ENCODE measurements around the gene AP3B1.
A peak's percentile ranks its signal among the peaks of the same experiment; 100 is the strongest.

Gene AP3B1

GRCh38 chr5:78287833-78288232 is 6.7 kb downstream of the AP3B1 start:
- no peak for DNase-seq

GRCh38 chr5:78287169-78287568 is 7.3 kb downstream of the AP3B1 start:
- DNase-seq, result no peak

GRCh38 chr5:78286290-78286689 is 8.2 kb downstream of the AP3B1 start:
- DNase-seq, result no peak

- DNase-seq, result no peak
Observed at GRCh38 chr5:78283802-78284201, 10.7 kb downstream of the AP3B1 start.

GRCh38 chr5:78283105-78283504 is 11.4 kb downstream of the AP3B1 start:
- DNase-seq, result no peak

- DNase-seq, result no peak
Observed at GRCh38 chr5:78280261-78280660, 14.2 kb downstream of the AP3B1 start.

- DNase-seq, result no peak
Observed at GRCh38 chr5:78279194-78279593, 15.3 kb downstream of the AP3B1 start.

- DNase-seq, result no peak
Observed at GRCh38 chr5:78277715-78278114, 16.8 kb downstream of the AP3B1 start.

- DNase-seq, result no peak
Observed at GRCh38 chr5:78275998-78276543, 18.4 kb downstream of the AP3B1 start.

- DNase-seq, result no peak
Observed at GRCh38 chr5:78274540-78275197, 19.8 kb downstream of the AP3B1 start.

GRCh38 chr5:78273436-78273835 is 21.1 kb downstream of the AP3B1 start:
- no peak for DNase-seq

- DNase-seq, result no peak
Observed at GRCh38 chr5:78271766-78272165, 22.7 kb downstream of the AP3B1 start.

GRCh38 chr5:78269088-78269703 is 25.3 kb downstream of the AP3B1 start:
- DNase-seq, result peak; percentile 33

- no peak for DNase-seq
Observed at GRCh38 chr5:78268356-78268755, 26.1 kb downstream of the AP3B1 start.

GRCh38 chr5:78265163-78265562 is 29.3 kb downstream of the AP3B1 start:
- no peak for DNase-seq

GRCh38 chr5:78264600-78264999 is 29.9 kb downstream of the AP3B1 start:
- DNase-seq, result no peak

GRCh38 chr5:78260771-78261170 is 33.7 kb downstream of the AP3B1 start:
- no peak for DNase-seq

- no peak for DNase-seq
Observed at GRCh38 chr5:78253201-78253600, 41.3 kb downstream of the AP3B1 start.

- DNase-seq, result no peak
Observed at GRCh38 chr5:78252715-78253114, 41.8 kb downstream of the AP3B1 start.

GRCh38 chr5:78251663-78252284 is 42.7 kb downstream of the AP3B1 start:
- DNase-seq, result no peak

- DNase-seq, result no peak
Observed at GRCh38 chr5:78245136-78245535, 49.4 kb downstream of the AP3B1 start.

- DNase-seq, result no peak
Observed at GRCh38 chr5:78243639-78244038, 50.9 kb downstream of the AP3B1 start.

- no peak for DNase-seq
Observed at GRCh38 chr5:78243091-78243490, 51.4 kb downstream of the AP3B1 start.

- DNase-seq, result no peak
Observed at GRCh38 chr5:78242001-78242400, 52.5 kb downstream of the AP3B1 start.

All from CD4-positive, alpha-beta T cell treated with Interleukin-17A for 1 hour (primary cell).